Effector memory CD8-positive, alpha-beta T cell (primary cell): ENCODE data around the gene UBE3D.
"Not testable (repeated sequence)": the region's sequence is repeated elsewhere in the genome, so short reads cannot be mapped to it uniquely, and the experiment has no call there.

Source experiments
- ATAC-seq: fragments of 150-1000 bp; cut with Tn5 transposase; replicated peaks from 2 replicates; pipeline ENCODE4 v1.10.0; 2021; ENCODE audit warnings: mild to moderate bottlenecking, moderate library complexity
- DNase-seq, 3 experiments: peaks; one replicate each; pipeline ENCODE4 v3.0.0; 2021
- H3K27ac Mint-ChIP-seq, 2 donors: one replicate each; pipeline ENCODE4 v1.8.0; 2022; ENCODE audit warnings: mild to moderate bottlenecking in 2 of 2, mixed read lengths in 2 of 2, moderate library complexity in 2 of 2
- H3K27me3 Mint-ChIP-seq, 2 donors: one replicate each; pipeline ENCODE4 v1.8.0; 2022; ENCODE audit warnings: mixed read lengths in 2 of 2
- H3K36me3 Mint-ChIP-seq: one replicate; pipeline ENCODE4 v1.8.0; 2022; ENCODE audit warnings: mild to moderate bottlenecking, moderate library complexity, mixed read lengths; ENCODE audit not compliant: insufficient read depth
- H3K4me1 Mint-ChIP-seq, 2 donors: one replicate each; pipeline ENCODE4 v1.8.0; 2022; ENCODE audit warnings: low read depth in 2 of 2, mixed read lengths in 2 of 2
- H3K4me3 Mint-ChIP-seq, 2 donors: one replicate each; pipeline ENCODE4 v1.8.0; 2022; ENCODE audit warnings: mild to moderate bottlenecking in 2 of 2, mixed read lengths in 2 of 2, moderate library complexity in 2 of 2
- H3K9me3 Mint-ChIP-seq, 2 donors: one replicate each; pipeline ENCODE4 v1.8.0; 2022; ENCODE audit warnings: mixed read lengths in 2 of 2

The UBE3D gene

DNA sequence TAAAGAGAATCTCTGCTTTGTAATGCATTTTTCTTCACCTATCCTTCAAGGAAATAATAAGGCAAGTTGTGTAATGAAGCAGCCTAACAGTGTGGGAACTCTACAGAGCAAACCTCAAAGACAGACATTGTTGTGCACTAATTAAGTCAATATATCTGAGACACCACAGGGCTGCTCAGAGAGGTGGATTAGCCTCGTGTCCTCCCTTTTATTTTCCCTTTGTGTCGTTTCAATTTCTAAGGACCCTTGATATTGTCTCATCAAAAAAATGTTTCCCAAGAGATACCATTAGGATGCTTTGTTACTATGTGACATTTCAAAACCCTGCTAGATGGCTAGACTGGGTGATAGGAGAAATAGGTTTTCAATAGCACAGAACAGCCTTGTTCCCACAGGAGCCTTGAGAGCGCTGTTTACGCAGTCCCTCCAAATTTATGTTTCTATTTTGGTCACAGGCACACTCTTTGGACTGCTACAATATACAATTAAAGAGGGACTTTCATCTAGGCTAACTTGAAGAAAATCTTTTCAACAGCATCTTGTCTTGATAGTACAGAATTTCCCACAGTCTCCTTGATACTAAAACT, 23.1 kb downstream of the UBE3D start:
- peaks cover 0 to 1% of the 10 kb centered on the region in 2 donors for H3K4me1 Mint-ChIP-seq
- H3K4me3 Mint-ChIP-seq, result no peak overlapping the region
- DNase-seq (no peak), ATAC-seq (no peak)
- H3K27ac Mint-ChIP-seq, result no peak overlapping the region
- no peaks in the 10 kb centered on the region for H3K27me3 Mint-ChIP-seq
- no peaks in the 10 kb centered on the region for H3K9me3 Mint-ChIP-seq
- peaks cover 3% of the 10 kb centered on the region for H3K36me3 Mint-ChIP-seq

GRCh38 chr6:83038246-83038645, 27.4 kb downstream of the UBE3D start:
- no peak overlapping the region for H3K27ac Mint-ChIP-seq
- no peaks in the 10 kb centered on the region for H3K4me1 Mint-ChIP-seq
- peaks cover 0 to 1% of the 10 kb centered on the region in 2 donors for H3K9me3 Mint-ChIP-seq
- no peaks in the 10 kb centered on the region for H3K27me3 Mint-ChIP-seq
- H3K4me3 Mint-ChIP-seq, result no peak overlapping the region
- H3K36me3 Mint-ChIP-seq, result peaks cover 6% of the 10 kb centered on the region
- ATAC-seq, result no peak
- DNase-seq, result no peak

DNA sequence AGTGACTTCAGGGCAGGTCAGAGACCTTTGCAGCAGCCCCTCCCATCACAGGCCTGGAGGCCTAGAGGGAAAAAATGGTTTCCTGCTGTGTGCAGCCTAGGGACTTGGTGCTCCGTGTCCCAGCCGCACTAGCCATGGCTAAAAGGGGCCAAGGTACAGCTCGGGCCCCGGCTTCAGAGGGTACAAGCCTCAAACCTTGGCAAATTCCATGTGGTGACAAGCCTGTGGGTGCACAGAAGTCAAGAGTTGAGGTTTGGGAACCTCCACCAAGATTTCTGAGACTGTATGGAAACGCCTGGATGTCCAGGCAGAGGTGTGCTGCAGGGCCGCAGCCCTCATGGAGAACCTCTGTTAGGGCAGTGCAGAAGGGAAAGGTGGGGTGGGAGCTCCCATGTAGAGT, 34.0 kb downstream of the UBE3D start:
- H3K4me1 Mint-ChIP-seq, result no peaks in the 10 kb centered on the region
- no peak for DNase-seq
- H3K27me3 Mint-ChIP-seq, result no peaks in the 10 kb centered on the region
- H3K36me3 Mint-ChIP-seq, result peaks cover 3% of the 10 kb centered on the region
- peaks cover 0 to 5% of the 10 kb centered on the region in 2 donors for H3K9me3 Mint-ChIP-seq
- ATAC-seq, result no peak
- no peak overlapping the region for H3K4me3 Mint-ChIP-seq
- no peak overlapping the region for H3K27ac Mint-ChIP-seq

GRCh38 chr6:83019741-83020140, 45.9 kb downstream of the UBE3D start:
- no peaks in the 10 kb centered on the region for H3K4me1 Mint-ChIP-seq
- peaks cover 24% of the 10 kb centered on the region for H3K36me3 Mint-ChIP-seq
- no peaks in the 10 kb centered on the region for H3K27me3 Mint-ChIP-seq
- DNase-seq (no peak), ATAC-seq (no peak)
- H3K9me3 Mint-ChIP-seq, result peaks cover 0 to 2% of the 10 kb centered on the region in 2 donors
- no peak overlapping the region for H3K4me3 Mint-ChIP-seq
- H3K27ac Mint-ChIP-seq, result no peak overlapping the region

GRCh38 chr6:83011131-83011530, 54.5 kb downstream of the UBE3D start:
- H3K9me3 Mint-ChIP-seq, H3K27ac Mint-ChIP-seq: not testable (repeated sequence)
- peaks cover 3 to 11% of the 10 kb centered on the region in 2 donors for H3K4me1 Mint-ChIP-seq

GRCh38 chr6:83008626-83009025, 57.0 kb downstream of the UBE3D start:
- peaks cover 3 to 11% of the 10 kb centered on the region in 2 donors for H3K4me1 Mint-ChIP-seq
- H3K9me3 Mint-ChIP-seq, result no peaks in the 10 kb centered on the region
- no peak for ATAC-seq
- no peaks in the 10 kb centered on the region for H3K27me3 Mint-ChIP-seq
- no peaks in the 10 kb centered on the region for H3K36me3 Mint-ChIP-seq
- no peak overlapping the region for H3K4me3 Mint-ChIP-seq
- H3K27ac Mint-ChIP-seq, result peak overlapping the region in 1 of 2 donors; percentile 45
- DNase-seq, result no peak

More at GRCh38 chr6:83011131-83011530, 54.5 kb downstream of the UBE3D start:
- not testable (repeated sequence) for DNase-seq, H3K27me3 Mint-ChIP-seq, H3K36me3 Mint-ChIP-seq, H3K4me3 Mint-ChIP-seq, ATAC-seq

DNA sequence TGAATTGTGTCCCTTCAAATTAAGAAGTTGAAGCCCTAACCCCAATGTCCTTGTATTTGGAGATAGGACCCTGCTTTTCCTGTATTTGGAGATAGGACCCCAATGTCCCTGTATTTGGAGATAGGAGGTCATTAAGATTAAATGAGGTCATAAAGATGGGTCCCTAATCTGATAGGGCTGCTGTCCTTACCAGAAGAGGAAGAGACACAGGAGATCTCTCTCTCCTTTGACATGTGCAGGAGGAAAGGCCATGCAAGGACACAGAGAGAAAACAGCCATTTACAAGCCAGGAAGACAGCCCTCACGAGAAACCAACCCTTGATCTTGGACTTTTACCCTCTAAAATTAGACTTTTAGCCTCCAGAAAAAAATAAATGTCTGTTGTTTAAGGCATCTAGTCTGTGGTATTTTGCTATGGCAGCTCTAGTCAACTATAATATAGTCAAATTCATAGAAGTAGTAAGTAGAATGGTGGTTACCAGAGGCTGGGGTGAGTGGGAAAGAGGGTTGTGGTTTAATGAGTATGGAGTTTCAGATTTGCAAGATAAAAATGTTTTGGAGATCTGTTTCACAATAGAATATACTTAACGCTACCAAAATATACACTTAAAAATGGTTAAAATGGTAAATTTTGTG, 59.3 kb downstream of the UBE3D start:
- DNase-seq (no peak), ATAC-seq (no peak)
- Mint-ChIP-seq H3K36me3 (no peaks in the 10 kb centered on the region), H3K9me3 (no peaks in the 10 kb centered on the region), H3K27me3 (no peaks in the 10 kb centered on the region), H3K4me3 (no peak overlapping the region), H3K27ac (no peak overlapping the region), H3K4me1 (peaks cover 3 to 11% of the 10 kb centered on the region in 2 donors)

GRCh38 chr6:82996156-82996555, 69.5 kb downstream of the UBE3D start:
- no peak for ATAC-seq
- no peak for DNase-seq
- Mint-ChIP-seq H3K27me3 (no peaks in the 10 kb centered on the region), H3K4me3 (no peak overlapping the region), H3K36me3 (no peaks in the 10 kb centered on the region), H3K9me3 (no peaks in the 10 kb centered on the region), H3K27ac (no peak overlapping the region), H3K4me1 (no peaks in the 10 kb centered on the region)

- no peaks in the 10 kb centered on the region for H3K9me3 Mint-ChIP-seq
- H3K27me3 Mint-ChIP-seq, result no peaks in the 10 kb centered on the region
- H3K4me1 Mint-ChIP-seq, result no peaks in the 10 kb centered on the region
- no peak overlapping the region for H3K4me3 Mint-ChIP-seq
- no peak overlapping the region for H3K27ac Mint-ChIP-seq
- no peak for DNase-seq
- no peak for ATAC-seq
- no peaks in the 10 kb centered on the region for H3K36me3 Mint-ChIP-seq
Observed at GRCh38 chr6:82995066-82995465, 70.6 kb downstream of the UBE3D start.

GRCh38 chr6:82989736-82990290, 75.8 kb downstream of the UBE3D start:
- H3K4me1 Mint-ChIP-seq, result no peaks in the 10 kb centered on the region
- H3K27me3 Mint-ChIP-seq, result no peaks in the 10 kb centered on the region
- no peak overlapping the region for H3K27ac Mint-ChIP-seq

GRCh38 chr6:82988930-82989351, 76.7 kb downstream of the UBE3D start:
- no peaks in the 10 kb centered on the region for H3K9me3 Mint-ChIP-seq
- no peak overlapping the region for H3K27ac Mint-ChIP-seq
- H3K27me3 Mint-ChIP-seq, result no peaks in the 10 kb centered on the region
- H3K4me1 Mint-ChIP-seq, result no peaks in the 10 kb centered on the region
- ATAC-seq, result no peak
- no peak for DNase-seq
- H3K4me3 Mint-ChIP-seq, result no peak overlapping the region
- H3K36me3 Mint-ChIP-seq, result no peaks in the 10 kb centered on the region

More at GRCh38 chr6:82989736-82990290, 75.8 kb downstream of the UBE3D start:
- Mint-ChIP-seq H3K9me3 (no peaks in the 10 kb centered on the region), H3K4me3 (no peak overlapping the region), H3K36me3 (no peaks in the 10 kb centered on the region)
- DNase-seq (no peak), ATAC-seq (no peak)

DNA sequence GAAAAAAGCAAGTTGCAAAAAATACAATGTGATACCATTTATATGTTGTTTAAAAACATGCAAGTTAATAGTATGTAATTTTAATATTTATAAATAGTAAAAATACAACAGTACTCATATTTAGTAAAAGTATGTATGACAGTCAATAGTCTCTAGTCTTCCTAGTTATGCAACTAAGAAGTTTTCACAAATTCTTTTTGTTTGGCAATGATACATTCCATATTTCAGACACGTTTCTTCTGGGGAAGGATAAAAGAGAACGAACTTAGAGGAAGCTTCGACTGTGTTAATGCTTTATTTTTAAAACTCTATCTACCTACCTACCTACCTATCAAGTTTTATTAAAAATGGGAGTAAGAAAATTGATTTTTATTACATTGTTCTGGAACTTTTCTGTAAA, 77.7 kb downstream of the UBE3D start:
- Mint-ChIP-seq H3K4me3 (no peak overlapping the region), H3K27ac (no peak overlapping the region), H3K9me3 (no peaks in the 10 kb centered on the region), H3K4me1 (no peaks in the 10 kb centered on the region), H3K36me3 (no peaks in the 10 kb centered on the region), H3K27me3 (no peaks in the 10 kb centered on the region)
- no peak for ATAC-seq
- no peak for DNase-seq

GRCh38 chr6:82987416-82987815, 78.2 kb downstream of the UBE3D start:
- Mint-ChIP-seq H3K36me3 (no peaks in the 10 kb centered on the region), H3K9me3 (no peaks in the 10 kb centered on the region), H3K4me1 (no peaks in the 10 kb centered on the region), H3K27ac (no peak overlapping the region), H3K27me3 (no peaks in the 10 kb centered on the region), H3K4me3 (no peak overlapping the region)
- DNase-seq (no peak), ATAC-seq (no peak)

- Mint-ChIP-seq H3K36me3 (no peaks in the 10 kb centered on the region), H3K9me3 (no peaks in the 10 kb centered on the region), H3K27me3 (no peaks in the 10 kb centered on the region), H3K4me3 (no peak overlapping the region), H3K27ac (no peak overlapping the region), H3K4me1 (no peaks in the 10 kb centered on the region)
- DNase-seq, result no peak
- no peak for ATAC-seq
Observed at GRCh38 chr6:82984720-82985119, 80.9 kb downstream of the UBE3D start.
